ENCODE data around the gene MAP2K2.

DNA sequence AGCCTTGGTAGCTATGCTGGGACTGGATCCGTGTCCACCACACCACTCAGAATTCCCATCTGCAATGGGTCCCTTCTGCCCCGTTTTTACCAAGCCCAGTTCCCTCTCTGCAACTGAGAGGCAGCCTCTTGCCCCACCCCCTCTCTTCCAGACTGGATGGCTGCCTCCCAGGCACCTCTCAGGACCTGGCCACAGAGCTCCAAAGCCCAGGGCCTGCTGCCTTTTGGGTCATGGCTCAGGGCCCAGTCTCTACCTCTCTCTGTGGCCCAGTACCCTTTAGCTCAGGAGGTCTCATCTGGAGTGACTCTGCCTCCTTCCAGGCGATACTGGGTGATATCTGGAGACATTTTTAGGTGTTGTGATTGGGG lies 46.9 kb downstream of the MAP2K2 start:
- TF ChIP-seq CTCF (IDR thresholded peaks at IDR 0.05) (no peak), EZH2 (IDR thresholded peaks at IDR 0.05; ENCODE audit: borderline replicate concordance, insufficient read depth, low read depth, low read length, poor library complexity, severe bottlenecking) (no peak)

Measured in B cell (primary cell).